ENCODE measurements around the gene ATRIP.

ATRIP gene

GRCh38 chr3:48432411-48433371, 13.8 kb upstream of the ATRIP start:
- in situ Hi-C loops (cut with HindIII; ENCODE audit: low pct_ligation_motif_present, low pct_unique_long_range_greater_than_20kb, low sequenced_read_pairs), result no loop called here
- DNase-seq, result peak; percentile 24

GRCh38 chr3:48433472-48434118, 12.9 kb upstream of the ATRIP start:
- peak; percentile 76 for DNase-seq
- in situ Hi-C loops (cut with HindIII; ENCODE audit: low pct_ligation_motif_present, low pct_unique_long_range_greater_than_20kb, low sequenced_read_pairs), result no loop called here

GRCh38 chr3:48434591-48435222, 11.8 kb upstream of the ATRIP start:
- no peak for DNase-seq

GRCh38 chr3:48435223-48435595, 11.3 kb upstream of the ATRIP start:
- in situ Hi-C loops (cut with HindIII; ENCODE audit: low pct_ligation_motif_present, low pct_unique_long_range_greater_than_20kb, low sequenced_read_pairs), result no loop called here
- no peak for DNase-seq

More at GRCh38 chr3:48434591-48435222, 11.8 kb upstream of the ATRIP start:
- in situ Hi-C loops (cut with HindIII; ENCODE audit: low pct_ligation_motif_present, low pct_unique_long_range_greater_than_20kb, low sequenced_read_pairs), result no loop called here

- peak; percentile 80 for DNase-seq
- in situ Hi-C loops (cut with HindIII; ENCODE audit: low pct_ligation_motif_present, low pct_unique_long_range_greater_than_20kb, low sequenced_read_pairs), result no loop called here
These were observed 10.6 kb upstream of the ATRIP start for GRCh38 chr3:48435774-48436476.

GRCh38 chr3:48436477-48436787, 10.1 kb upstream of the ATRIP start:
- no peak for DNase-seq
- in situ Hi-C loops (cut with HindIII; ENCODE audit: low pct_ligation_motif_present, low pct_unique_long_range_greater_than_20kb, low sequenced_read_pairs), result no loop called here

GRCh38 chr3:48436855-48437254, 9.7 kb upstream of the ATRIP start:
- in situ Hi-C loops (cut with HindIII; ENCODE audit: low pct_ligation_motif_present, low pct_unique_long_range_greater_than_20kb, low sequenced_read_pairs), result no loop called here

GRCh38 chr3:48437812-48438211, 8.7 kb upstream of the ATRIP start:
- in situ Hi-C loops (cut with HindIII; ENCODE audit: low pct_ligation_motif_present, low pct_unique_long_range_greater_than_20kb, low sequenced_read_pairs), result no loop called here
- DNase-seq, result no peak

More at GRCh38 chr3:48436855-48437254, 9.7 kb upstream of the ATRIP start:
- DNase-seq, result no peak

GRCh38 chr3:48439820-48440589, 6.5 kb upstream of the ATRIP start, which contains the start of the genes CCDC51 and TMA7:
Gene CCDC51 (minus strand): TSS chr3:48440119. CDS start chr3:48435128, 4,991 bp downstream.
Gene TMA7 (plus strand): TSS chr3:48440257. CDS start chr3:48440297, 40 bp downstream.
- peak; percentile 95 for DNase-seq
- in situ Hi-C loops (cut with HindIII; ENCODE audit: low pct_ligation_motif_present, low pct_unique_long_range_greater_than_20kb, low sequenced_read_pairs), result no loop called here

GRCh38 chr3:48440590-48440958, 6.0 kb upstream of the ATRIP start:
- DNase-seq, result peak; percentile 27
- in situ Hi-C loops (cut with HindIII; ENCODE audit: low pct_ligation_motif_present, low pct_unique_long_range_greater_than_20kb, low sequenced_read_pairs), result no loop called here

GRCh38 chr3:48441940-48442339, 4.6 kb upstream of the ATRIP start:
- no peak for DNase-seq
- in situ Hi-C loops (cut with HindIII; ENCODE audit: low pct_ligation_motif_present, low pct_unique_long_range_greater_than_20kb, low sequenced_read_pairs), result no loop called here

GRCh38 chr3:48445277-48445882, 1.2 kb upstream of the ATRIP start:
- in situ Hi-C loops (cut with HindIII; ENCODE audit: low pct_ligation_motif_present, low pct_unique_long_range_greater_than_20kb, low sequenced_read_pairs), result no loop called here
- no peak for DNase-seq

GRCh38 chr3:48446043-48446424, 503 bp upstream of the ATRIP start:
- in situ Hi-C loops (cut with HindIII; ENCODE audit: low pct_ligation_motif_present, low pct_unique_long_range_greater_than_20kb, low sequenced_read_pairs), result no loop called here
- DNase-seq, result no peak

- in situ Hi-C loops (cut with HindIII; ENCODE audit: low pct_ligation_motif_present, low pct_unique_long_range_greater_than_20kb, low sequenced_read_pairs), result no loop called here
- DNase-seq, result no peak
These were observed 4.7 kb downstream of the ATRIP start for GRCh38 chr3:48451270-48451669.

GRCh38 chr3:48456456-48456855, 9.9 kb downstream of the ATRIP start:
- DNase-seq, result no peak
- in situ Hi-C loops (cut with HindIII; ENCODE audit: low pct_ligation_motif_present, low pct_unique_long_range_greater_than_20kb, low sequenced_read_pairs), result no loop called here

GRCh38 chr3:48459331-48459730, 12.8 kb downstream of the ATRIP start:
- in situ Hi-C loops (cut with HindIII; ENCODE audit: low pct_ligation_motif_present, low pct_unique_long_range_greater_than_20kb, low sequenced_read_pairs), result no loop called here

GRCh38 chr3:48459773-48460516, 13.4 kb downstream of the ATRIP start:
- in situ Hi-C loops (cut with HindIII; ENCODE audit: low pct_ligation_motif_present, low pct_unique_long_range_greater_than_20kb, low sequenced_read_pairs), result no loop called here
- no peak for DNase-seq

More at GRCh38 chr3:48459331-48459730, 12.8 kb downstream of the ATRIP start:
- no peak for DNase-seq

All from ACHN (cell line).